B cell (primary cell): ENCODE measurements around the gene BTG2. TPM values are rescaled to one million over a fixed set of nuclear protein-coding genes. Genes with fewer than 3 reads are reported as not detected.
"Not testable (repeated sequence)": the region's sequence is repeated elsewhere in the genome, so short reads cannot be mapped to it uniquely, and the experiment has no call there.

Experiments used
- ATAC-seq: fragments of 200-7000 bp; cut with Tn5 transposase; one replicate; pipeline ENCODE4 v1.10.0; 2021; ENCODE audit warnings: low read depth, mild to moderate bottlenecking, moderate number of reproducible peaks, moderate library complexity
- CTCF ChIA-PET: fragments of 350-600 bp; sonication (Branson Sonifier 250); formaldehyde crosslinking; loops from one replicate; lab custom pipeline; 2021; ENCODE audit warnings: antibody characterized with exemption, inconsistent platforms; lab: Charles Lee
- POLR2A ChIA-PET: fragments of 350-600 bp; sonication (Branson Sonifier 250); formaldehyde crosslinking; loops from one replicate; lab custom pipeline; 2021; ENCODE audit warnings: antibody characterized with exemption; lab: Charles Lee
- DNase-seq: peaks from one replicate; pipeline ENCODE4 v3.0.0; 2013
- H2AFZ ChIP-seq: 2 replicates; pipeline ENCODE4 v1.6.1; 2012; ENCODE audit warnings: mild to moderate bottlenecking, low read depth, low read length; ENCODE audit not compliant: insufficient read depth, poor library complexity, severe bottlenecking
- H3K27ac ChIP-seq, 2 donors: 1 replicate in 1 of 2; 2 replicates in 1 of 2; pipeline ENCODE4 v1.5.1; 2012 to 2013; ENCODE audit warnings: low read length in 2 of 2, mild to moderate bottlenecking in 2 of 2, moderate library complexity in 1 of 2
- H3K27me3 ChIP-seq, 4 experiments: fragments of 200-600 bp in 1 of 4; sonication (generic) in 1 of 4; replicated peaks in 1 of 4; 1 replicate in 2 of 4; 2 replicates in 2 of 4; pipeline versions ENCODE4 v1.6.1 to v1.7.0; 2013 to 2016; ENCODE audit warnings: low read length in 3 of 4, mild to moderate bottlenecking in 2 of 4, mixed read lengths in 1 of 4, moderate library complexity in 1 of 4; ENCODE audit not compliant: insufficient read depth in 4 of 4, control insufficient read depth in 3 of 4; ENCODE audit errors: control extremely low read depth in 1 of 4
- H3K36me3 ChIP-seq, 2 experiments: replicated peaks in 1 of 2; 1 replicate in 1 of 2; 2 replicates in 1 of 2; pipeline versions ENCODE4 v1.6.1 to v1.7.1; 2013; ENCODE audit warnings: low read length in 1 of 2; ENCODE audit not compliant: insufficient read depth in 2 of 2, control insufficient read depth in 1 of 2; ENCODE audit errors: control extremely low read depth in 1 of 2, extremely low read depth in 1 of 2
- H3K4me1 ChIP-seq, 2 donors: fragments of 200-600 bp in 1 of 2; sonication (generic) in 1 of 2; 1 replicate in 1 of 2; 2 replicates in 1 of 2; pipeline versions ENCODE4 v1.5.1 to v1.6.1; 2013 to 2017; ENCODE audit warnings: low read length in 2 of 2; ENCODE audit not compliant: control insufficient read depth in 2 of 2, insufficient read depth in 2 of 2
- H3K4me2 ChIP-seq: replicated peaks from 2 replicates; pipeline ENCODE3; 2012; ENCODE audit warnings: mild to moderate bottlenecking, low read depth, low read length; ENCODE audit not compliant: poor library complexity, severe bottlenecking
- H3K4me3 ChIP-seq, 5 experiments: fragments of 200-600 bp in 1 of 5; sonication (generic) in 1 of 5; 1 replicate in 3 of 5; 2 replicates in 2 of 5; pipeline versions ENCODE4 v1.5.1 to v1.7.0; 2011 to 2016; ENCODE audit warnings: low read length in 4 of 5, mild to moderate bottlenecking in 4 of 5, low read depth in 2 of 5, control low read depth in 1 of 5, moderate library complexity in 1 of 5; ENCODE audit not compliant: insufficient read depth in 1 of 5; ENCODE audit errors: control extremely low read depth in 1 of 5, extremely low read depth in 1 of 5
- H3K79me2 ChIP-seq: fragments of 200-600 bp; sonication (generic); one replicate; pipeline ENCODE4 v1.6.0; 2016; ENCODE audit warnings: low read length; ENCODE audit not compliant: control insufficient read depth, insufficient read depth
- H3K9ac ChIP-seq: fragments of 200-600 bp; sonication (generic); 2 replicates; pipeline ENCODE4 v1.6.1; 2017; ENCODE audit warnings: mild to moderate bottlenecking, low read length, moderate library complexity
- H3K9me3 ChIP-seq, 3 donors: one replicate each; pipeline versions ENCODE4 v1.6.1 to v1.7.1; 2013; ENCODE audit warnings: low read length in 2 of 3; ENCODE audit not compliant: control insufficient read depth in 2 of 3, insufficient read depth in 1 of 3; ENCODE audit errors: control extremely low read depth in 1 of 3
- H4K20me1 ChIP-seq: 2 replicates; pipeline ENCODE4 v1.6.0; 2012; ENCODE audit warnings: mild to moderate bottlenecking, low read length; ENCODE audit not compliant: insufficient read depth, control insufficient read depth, poor library complexity, severe bottlenecking
- H3K27ac Mint-ChIP-seq: one replicate; pipeline ENCODE4 v1.8.0; 2021; ENCODE audit warnings: mixed read lengths
- H3K27me3 Mint-ChIP-seq: one replicate; pipeline ENCODE4 v1.8.0; 2021; ENCODE audit warnings: mixed read lengths
- H3K4me1 Mint-ChIP-seq: one replicate; pipeline ENCODE4 v1.8.0; 2021; ENCODE audit warnings: mixed read lengths
- H3K4me3 Mint-ChIP-seq: one replicate; pipeline ENCODE4 v1.8.0; 2021; ENCODE audit warnings: mixed read lengths
- H3K9me3 Mint-ChIP-seq: one replicate; pipeline ENCODE4 v1.8.0; 2022; ENCODE audit warnings: mixed read lengths; ENCODE audit not compliant: insufficient read depth
- CTCF ChIP-seq: fragments of 200-600 bp; IDR thresholded peaks from one replicate; pipeline ENCODE4 v1.8.0; 2022; ENCODE audit warnings: antibody characterized with exemption, mild to moderate bottlenecking
- WGBS: methylation state at CpG from one replicate; pipeline ENCODE4 v1.1.5; 2013; ENCODE audit warnings: missing lambda C conversion rate; ENCODE audit not compliant: insufficient coverage; 5-methylcytosine and 5-hydroxymethylcytosine counted together
- intact Hi-C: fragments of 100-400 bp; cut with micrococcal nuclease; formaldehyde crosslinking; loops from one replicate; pipeline ENCODE4 v1.10.0; 2022
- polyA plus RNA-seq: library from polyadenylated mRNA; depleted of rRNA; stranded (reverse); fragments of >200 nt; gene quantifications from 2 replicates; pipeline ENCODE4 v1.2.3, GENCODE V29; 2012
- total RNA-seq, 2 donors: library from RNA; stranded (reverse); fragments of 120-200 nt in 1 of 2; gene quantifications; 1 replicate in 1 of 2; 2 replicates in 1 of 2; pipeline versions ENCODE4 v1.2.3 to v1.2.4, GENCODE V29; 2013 to 2022

The BTG2 gene
- total and polyA plus RNA-seq, 2 donors (not counting 1 experiment from before 2014, with no cell fraction given), result 508 to 778 TPM

DNA sequence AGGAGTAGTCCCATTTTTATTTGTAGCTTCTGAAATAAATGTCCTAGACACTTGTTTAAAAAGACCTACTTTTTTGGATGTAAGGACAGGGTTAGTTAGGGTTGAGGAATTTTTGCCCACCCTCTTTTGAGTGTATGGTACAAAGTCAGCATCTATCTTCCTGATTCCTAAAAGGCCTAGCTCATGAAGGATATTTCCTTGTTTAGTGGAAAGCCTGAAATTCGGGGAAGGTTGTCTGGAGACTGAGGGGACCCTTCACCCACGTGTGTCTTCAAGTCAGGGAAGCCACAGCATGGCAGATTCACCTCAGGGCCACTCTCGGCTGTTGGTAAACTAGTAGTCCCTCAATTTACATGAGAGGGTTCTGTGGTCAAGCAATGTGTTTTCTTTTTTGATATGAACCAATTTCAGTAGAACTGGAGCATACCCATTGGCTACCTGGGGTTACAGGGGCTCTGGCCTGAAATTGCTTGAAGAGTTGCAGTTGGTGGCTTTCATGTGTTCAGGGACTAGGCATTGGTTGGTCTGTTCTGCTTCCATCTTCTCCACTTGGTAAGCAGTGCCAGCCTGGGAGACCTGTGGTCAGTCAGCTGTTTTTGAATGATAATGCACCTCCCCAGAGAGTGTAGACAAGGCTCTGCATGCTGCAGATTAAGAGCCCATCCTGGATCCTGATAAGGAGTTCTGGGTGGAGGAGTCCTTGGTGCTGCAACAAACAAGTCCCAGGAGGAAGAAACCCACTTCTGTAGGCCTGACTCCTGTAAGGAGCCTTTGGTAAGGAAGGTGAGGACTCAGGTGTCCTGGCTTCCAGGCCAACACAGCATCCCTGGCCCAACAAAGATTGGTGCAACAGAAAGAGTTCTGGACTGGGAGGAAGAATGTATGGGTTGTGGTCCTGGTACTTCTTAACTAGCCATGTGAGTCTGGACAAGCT is 6.3 kb downstream of the BTG2 start:
- ChIA-PET CTCF (interaction anchor here (2.1 to 14.6 kb wide), 6 partner anchors 12 to 129 kb away, joined by 7 to 441 read pairs (median 334); no protein-coding TSS in a partner anchor), POLR2A (interaction anchor here (0.6 to 9.6 kb wide), 9 partner anchors 10 to 43 kb away, joined by 3 to 687 read pairs (median 100); no protein-coding TSS in a partner anchor)
- H3K4me1 ChIP-seq, result peaks cover 53 to 63% of the 10 kb centered on the region in 2 donors
- no peak for DNase-seq
- peaks cover 38% of the 10 kb centered on the region for H4K20me1 ChIP-seq
- no peak for TF ChIP-seq CTCF
- 69% methylated on average over 3 of the region's 3 CpGs for WGBS
- Mint-ChIP-seq H3K27me3 (no peaks in the 10 kb centered on the region), H3K4me3 (peak overlapping the region; percentile 99), H3K4me1 (peaks cover 63% of the 10 kb centered on the region), H3K27ac (peak overlapping the region; percentile 83), H3K9me3 (no peaks in the 10 kb centered on the region)
- H3K27me3 ChIP-seq, result no peaks in the 10 kb centered on the region
- no peak for ATAC-seq
- H3K9me3 ChIP-seq, result no peaks in the 10 kb centered on the region
- peaks cover 11 to 52% of the 10 kb centered on the region in 2 experiments for H3K36me3 ChIP-seq
- H3K4me3 ChIP-seq, result no peak overlapping the region
- H2AFZ ChIP-seq, result no peak overlapping the region
- peak overlapping the region; percentile 5 for H3K4me2 ChIP-seq
- peak overlapping the region in 1 of 2 donors; percentile 26 for H3K27ac ChIP-seq
- no peak overlapping the region for H3K9ac ChIP-seq
- peaks cover 33% of the 10 kb centered on the region for H3K79me2 ChIP-seq
- intact Hi-C loops, result no loop called here

GRCh38 chr1:203314025-203314759 is 8.9 kb downstream of the BTG2 start:
- H3K4me3 Mint-ChIP-seq, intact Hi-C loops, H3K9me3 ChIP-seq, H3K79me2 ChIP-seq, H3K27me3 Mint-ChIP-seq, H2AFZ ChIP-seq, H3K9ac ChIP-seq, H3K27ac ChIP-seq, ATAC-seq, H3K4me3 ChIP-seq, H3K9me3 Mint-ChIP-seq, H3K4me2 ChIP-seq, DNase-seq, H3K27me3 ChIP-seq: not testable (repeated sequence)
- WGBS, result 100% methylated on average over 1 of the region's 4 CpGs
- H3K4me1 ChIP-seq, result peaks cover 50 to 60% of the 10 kb centered on the region in 2 donors
- Mint-ChIP-seq H3K4me1 (peaks cover 68% of the 10 kb centered on the region), H3K27ac (peak overlapping the region; percentile 37)
- POLR2A ChIA-PET, result interaction anchor here (0.7 to 9.6 kb wide), 3 partner anchors 7 to 20 kb away, joined by 7 to 687 read pairs (median 43); no protein-coding TSS in a partner anchor
- CTCF ChIA-PET, result interaction anchor here (9.7 to 14.6 kb wide), 4 partner anchors 10 to 46 kb away, joined by 307 to 441 read pairs (median 378); no protein-coding TSS in a partner anchor
- H4K20me1 ChIP-seq, result peaks cover 13% of the 10 kb centered on the region
- H3K36me3 ChIP-seq, result peaks cover 6 to 26% of the 10 kb centered on the region in 2 experiments
